H9 (cell line): ENCODE measurements around the gene IL1RAPL2. TPM values are rescaled to one million over a fixed set of nuclear protein-coding genes. Genes with fewer than 3 reads are reported as not detected.

ENCODE experiments used
- DNase-seq: peaks from one replicate; pipeline ENCODE4 v3.0.0-alpha.2; 2017
- H2AFZ ChIP-seq: one replicate; pipeline ENCODE4 v1.6.1; 2013; ENCODE audit warnings: mild to moderate bottlenecking, low read length, control low read depth, moderate library complexity
- H2AK5ac ChIP-seq: 2 replicates; pipeline ENCODE4 v1.6.1; 2013; ENCODE audit warnings: low read length, control low read depth, mixed read lengths; ENCODE audit not compliant: insufficient read length
- H2BK120ac ChIP-seq: one replicate; pipeline ENCODE4 v1.6.1; 2013; ENCODE audit warnings: low read depth, mild to moderate bottlenecking, low read length, control low read depth, inconsistent platforms; ENCODE audit not compliant: poor library complexity, severe bottlenecking
- H2BK12ac ChIP-seq: 2 replicates; pipeline ENCODE4 v1.6.1; 2013; ENCODE audit warnings: low read length, control low read depth, mixed read lengths, low read depth; ENCODE audit not compliant: insufficient read length
- H2BK15ac ChIP-seq: 2 replicates; pipeline ENCODE4 v1.6.1; 2013; ENCODE audit warnings: low read depth, low read length, control low read depth
- H2BK20ac ChIP-seq: one replicate; pipeline ENCODE4 v1.6.1; 2013; ENCODE audit warnings: low read depth, mild to moderate bottlenecking, low read length, control low read depth, inconsistent platforms; ENCODE audit not compliant: poor library complexity, severe bottlenecking
- H2BK5ac ChIP-seq: 2 replicates; pipeline ENCODE4 v1.6.1; 2013; ENCODE audit warnings: low read length, control low read depth, mixed read lengths; ENCODE audit not compliant: insufficient read length
- H3K14ac ChIP-seq: 2 replicates; pipeline ENCODE4 v1.6.1; 2013; ENCODE audit warnings: low read length, control low read depth; ENCODE audit not compliant: insufficient read depth
- H3K18ac ChIP-seq: 2 replicates; pipeline ENCODE4 v1.6.1; 2013; ENCODE audit warnings: low read depth, mild to moderate bottlenecking, mixed read lengths, low read length, control low read depth; ENCODE audit not compliant: insufficient read length
- H3K23ac ChIP-seq: 2 replicates; pipeline ENCODE4 v1.6.1; 2013; ENCODE audit warnings: low read length, control low read depth, mixed read lengths, low read depth; ENCODE audit not compliant: insufficient read length
- H3K23me2 ChIP-seq: 2 replicates; pipeline ENCODE4 v1.6.1; 2013; ENCODE audit warnings: low read depth, mild to moderate bottlenecking, mixed read lengths, low read length, control low read depth; ENCODE audit not compliant: insufficient read length, poor library complexity, severe bottlenecking
- H3K27ac ChIP-seq: 2 replicates; pipeline ENCODE4 v1.5.1; 2013; ENCODE audit warnings: low read length, control low read depth, mixed read lengths, low read depth; ENCODE audit not compliant: insufficient read length
- H3K27me3 ChIP-seq: 2 replicates; pipeline ENCODE4 v1.6.1; 2013; ENCODE audit warnings: low read length, control low read depth, inconsistent platforms; ENCODE audit not compliant: insufficient read depth
- H3K4ac ChIP-seq: 2 replicates; pipeline ENCODE4 v1.6.1; 2013; ENCODE audit warnings: low read depth, mild to moderate bottlenecking, control low read depth, inconsistent platforms, low read length, moderate library complexity
- H3K4me1 ChIP-seq: 2 replicates; pipeline ENCODE4 v1.6.1; 2013; ENCODE audit warnings: low read length, control low read depth, inconsistent platforms; ENCODE audit not compliant: insufficient read depth
- H3K4me2 ChIP-seq: 2 replicates; pipeline ENCODE4 v1.6.1; 2013; ENCODE audit warnings: low read length, control low read depth, mixed read lengths; ENCODE audit not compliant: insufficient read length, insufficient read depth
- H3K56ac ChIP-seq: 2 replicates; pipeline ENCODE4 v1.6.1; 2013; ENCODE audit warnings: low read depth, mild to moderate bottlenecking, mixed read lengths, low read length, control low read depth; ENCODE audit not compliant: insufficient read length
- H3K79me1 ChIP-seq: 2 replicates; pipeline ENCODE4 v1.6.1; 2013; ENCODE audit warnings: low read depth, mild to moderate bottlenecking, moderate library complexity, low read length, control low read depth, inconsistent platforms; ENCODE audit not compliant: insufficient read depth, poor library complexity, severe bottlenecking
- H3K79me2 ChIP-seq: 2 replicates; pipeline ENCODE4 v1.6.1; 2013; ENCODE audit warnings: low read length, control low read depth, inconsistent platforms; ENCODE audit not compliant: insufficient read depth
- H3K9ac ChIP-seq: 2 replicates; pipeline ENCODE4 v1.6.1; 2013; ENCODE audit warnings: low read length, control low read depth, mixed read lengths; ENCODE audit not compliant: insufficient read length; ENCODE audit errors: extremely low read depth
- H3K9me3 ChIP-seq: one replicate; pipeline ENCODE4 v1.6.1; 2013; ENCODE audit warnings: low read depth, low read length, inconsistent platforms; ENCODE audit not compliant: control insufficient read depth
- H3T11ph ChIP-seq: one replicate; pipeline ENCODE4 v1.6.1; 2013; ENCODE audit warnings: mild to moderate bottlenecking, low read length, control low read depth, inconsistent platforms
- H4K20me1 ChIP-seq: one replicate; pipeline ENCODE4 v1.6.1; 2013; ENCODE audit not compliant: control insufficient read depth, insufficient read length, insufficient read depth
- H4K5ac ChIP-seq: 2 replicates; pipeline ENCODE4 v1.6.1; 2013; ENCODE audit warnings: low read depth, mild to moderate bottlenecking, mixed read lengths, low read length, control low read depth; ENCODE audit not compliant: insufficient read length
- H4K8ac ChIP-seq: replicated peaks from 2 replicates; pipeline ENCODE4 v1.6.1; 2013; ENCODE audit warnings: low read length, control low read depth, mixed read lengths, low read depth; ENCODE audit not compliant: insufficient read length
- H4K91ac ChIP-seq: 2 replicates; pipeline ENCODE4 v1.6.1; 2013; ENCODE audit warnings: low read depth, mild to moderate bottlenecking, moderate library complexity, mixed read lengths, low read length, control low read depth; ENCODE audit not compliant: insufficient read length
- H3K27ac Mint-ChIP-seq, 3 experiments: 2 replicates in 2 of 3; 3 replicates in 1 of 3; pipeline ENCODE4 v1.8.0; 2020 to 2021; ENCODE audit warnings: mixed read lengths in 3 of 3, mild to moderate bottlenecking in 1 of 3, moderate library complexity in 1 of 3
- H3K27me3 Mint-ChIP-seq: 2 replicates; pipeline ENCODE4 v1.8.0; 2021; ENCODE audit warnings: low read depth, mild to moderate bottlenecking, moderate library complexity, mixed read lengths
- H3K36me3 Mint-ChIP-seq, 3 experiments: 2 replicates in 2 of 3; 3 replicates in 1 of 3; pipeline ENCODE4 v1.8.0; 2020 to 2021; ENCODE audit warnings: low read depth in 3 of 3, mixed read lengths in 3 of 3; ENCODE audit not compliant: insufficient read depth in 1 of 3
- H3K4me1 Mint-ChIP-seq, 2 experiments: 2 replicates each; pipeline ENCODE4 v1.8.0; 2020; ENCODE audit warnings: mixed read lengths in 2 of 2
- H3K4me3 Mint-ChIP-seq, 2 experiments: 2 replicates in 1 of 2; 3 replicates in 1 of 2; pipeline ENCODE4 v1.8.0; 2020 to 2021; ENCODE audit warnings: mild to moderate bottlenecking in 2 of 2, mixed read lengths in 2 of 2, moderate library complexity in 1 of 2
- H3K9me3 Mint-ChIP-seq, 2 experiments: 2 replicates in 1 of 2; 3 replicates in 1 of 2; pipeline ENCODE4 v1.8.0; 2020; ENCODE audit warnings: mild to moderate bottlenecking in 2 of 2, mixed read lengths in 2 of 2, moderate library complexity in 1 of 2
- WGBS: extraction: QIAGEN DNeasy Blood & Tissue Kit; methylation state at CpG from one replicate; pipeline ENCODE4 v1.1.7; 2013; ENCODE audit warnings: missing lambda C conversion rate, low lambda C conversion rate, mixed read lengths; ENCODE audit not compliant: insufficient read length; ENCODE audit errors: extremely low coverage; 5-methylcytosine and 5-hydroxymethylcytosine counted together
- total RNA-seq: library from RNA; stranded (reverse); gene quantifications from 2 replicates; pipeline ENCODE4 v1.2.1, GENCODE V29; 2021
- TF ChIP-seq, protein P1 (sequence below): fragments of 200-600 bp; sonication (generic); conservative IDR thresholded peaks from 3 replicates; pipeline ENCODE4 v1.8.0; 2021; ENCODE audit warnings: antibody characterized with exemption, mild to moderate bottlenecking

Gene IL1RAPL2
- total RNA-seq, 1 experiment from 2014 or later, result not detected

DNA sequence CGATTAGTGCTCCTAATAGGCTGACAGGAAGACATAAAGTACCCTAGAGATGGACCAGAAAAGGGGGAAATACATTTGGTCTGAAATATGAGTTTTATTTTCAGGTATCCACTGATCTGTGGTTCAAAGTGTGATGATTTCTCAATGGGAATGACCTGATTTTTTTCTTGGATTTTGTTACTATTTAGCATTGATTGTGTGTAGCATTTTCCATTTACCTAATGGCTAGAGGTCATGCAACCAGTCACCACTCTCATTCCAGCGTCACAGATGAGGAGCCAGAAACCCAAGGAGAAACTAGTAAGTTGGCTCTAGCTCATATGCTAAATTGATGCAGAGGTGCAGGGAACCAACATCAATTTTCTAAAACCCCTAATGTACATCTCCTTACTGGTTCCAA lies 118.1 kb downstream of the IL1RAPL2 start:
- WGBS, result no CpG with 5 or more reads among the region's 2 CpGs
- Histone ChIP-seq H2BK5ac (no peak overlapping the region), H3K9ac (no peak overlapping the region), H3T11ph (no peak overlapping the region), H3K56ac (no peak overlapping the region), H3K79me1 (no peaks in the 10 kb centered on the region), H3K27me3 (no peaks in the 10 kb centered on the region), H2BK120ac (no peak overlapping the region), H3K79me2 (no peaks in the 10 kb centered on the region), H3K18ac (no peak overlapping the region), H4K5ac (no peak overlapping the region), H3K4me1 (peaks cover 3% of the 10 kb centered on the region; the same call in 1 of the 2 replicates), H2BK20ac (no peak overlapping the region), H4K20me1 (no peaks in the 10 kb centered on the region), H2BK15ac (no peak overlapping the region), H2AK5ac (no peak overlapping the region), H4K8ac (no peak overlapping the region), H3K9me3 (no peaks in the 10 kb centered on the region), H3K14ac (no peak overlapping the region), H2BK12ac (no peak overlapping the region), H3K23me2 (no peaks in the 10 kb centered on the region), H3K23ac (no peak overlapping the region), H3K4me2 (no peak overlapping the region), H3K27ac (no peak overlapping the region), H4K91ac (no peak overlapping the region), H2AFZ (no peak overlapping the region), H3K4ac (no peak overlapping the region)
- H3K4me3 Mint-ChIP-seq, result no peak overlapping the region
- no peaks in the 10 kb centered on the region for H3K36me3 Mint-ChIP-seq
- H3K27me3 Mint-ChIP-seq, result no peaks in the 10 kb centered on the region
- TF ChIP-seq, protein P1, sequence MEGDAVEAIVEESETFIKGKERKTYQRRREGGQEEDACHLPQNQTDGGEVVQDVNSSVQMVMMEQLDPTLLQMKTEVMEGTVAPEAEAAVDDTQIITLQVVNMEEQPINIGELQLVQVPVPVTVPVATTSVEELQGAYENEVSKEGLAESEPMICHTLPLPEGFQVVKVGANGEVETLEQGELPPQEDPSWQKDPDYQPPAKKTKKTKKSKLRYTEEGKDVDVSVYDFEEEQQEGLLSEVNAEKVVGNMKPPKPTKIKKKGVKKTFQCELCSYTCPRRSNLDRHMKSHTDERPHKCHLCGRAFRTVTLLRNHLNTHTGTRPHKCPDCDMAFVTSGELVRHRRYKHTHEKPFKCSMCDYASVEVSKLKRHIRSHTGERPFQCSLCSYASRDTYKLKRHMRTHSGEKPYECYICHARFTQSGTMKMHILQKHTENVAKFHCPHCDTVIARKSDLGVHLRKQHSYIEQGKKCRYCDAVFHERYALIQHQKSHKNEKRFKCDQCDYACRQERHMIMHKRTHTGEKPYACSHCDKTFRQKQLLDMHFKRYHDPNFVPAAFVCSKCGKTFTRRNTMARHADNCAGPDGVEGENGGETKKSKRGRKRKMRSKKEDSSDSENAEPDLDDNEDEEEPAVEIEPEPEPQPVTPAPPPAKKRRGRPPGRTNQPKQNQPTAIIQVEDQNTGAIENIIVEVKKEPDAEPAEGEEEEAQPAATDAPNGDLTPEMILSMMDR, result no peak
- H3K27ac Mint-ChIP-seq, result no peak overlapping the region
- peaks cover 9 to 10% of the 10 kb centered on the region in 2 experiments for H3K4me1 Mint-ChIP-seq
- peaks cover 4 to 46% of the 10 kb centered on the region in 2 experiments; a peak in 4 of 5 replicates for H3K9me3 Mint-ChIP-seq
- DNase-seq, result no peak
